Brain microvascular endothelial cell (primary cell): Measurements from ENCODE around the gene IL2RG.

Source experiments
- DNase-seq: peaks from one replicate; pipeline ENCODE4 v3.0.0-alpha.2; 2020
- H3K27ac ChIP-seq: fragments of 250-450 bp; sonication (Bioruptor Pico); 2 replicates; pipeline ENCODE4 v1.5.1; 2020; ENCODE audit warnings: mild to moderate bottlenecking, moderate library complexity
- H3K27me3 ChIP-seq: fragments of 250-450 bp; sonication (Bioruptor Pico); replicated peaks from 2 replicates; pipeline ENCODE4 v1.5.1; 2020; ENCODE audit warnings: mild to moderate bottlenecking
- H3K36me3 ChIP-seq: fragments of 250-450 bp; sonication (Bioruptor Pico); replicated peaks from 2 replicates; pipeline ENCODE4 v1.5.1; 2020; ENCODE audit warnings: mild to moderate bottlenecking
- H3K4me3 ChIP-seq: 2 replicates; pipeline ENCODE4 v1.5.1; 2011; ENCODE audit warnings: low read depth, mild to moderate bottlenecking, control low read depth, low read length, moderate library complexity
- CTCF ChIP-seq: IDR thresholded peaks from 2 replicates; pipeline ENCODE4 v1.5.1; 2011; ENCODE audit warnings: low read depth, mild to moderate bottlenecking, moderate library complexity, low read length, control low read depth, inconsistent platforms; ENCODE audit errors: missing control alignments
- in situ Hi-C: cut with HindIII; loops from 2 replicates; pipeline ENCODE4 v1.10.0; 2017; ENCODE audit warnings: low sequenced_read_pairs, low pct_ligation_motif_present

The IL2RG gene

GRCh38 chrX:71117358-71117757, 6.0 kb upstream of the IL2RG start:
- TF ChIP-seq CTCF, result no peak
- H3K36me3 ChIP-seq, result peaks cover 4% of the 10 kb centered on the region
- no peaks in the 10 kb centered on the region for H3K27me3 ChIP-seq
- H3K4me3 ChIP-seq, result no peak overlapping the region
- in situ Hi-C loops, result no loop called here
- H3K27ac ChIP-seq, result no peak overlapping the region
- DNase-seq, result no peak

GRCh38 chrX:71111921-71112431, 599 bp upstream of the IL2RG start:
- no peaks in the 10 kb centered on the region for H3K36me3 ChIP-seq
- no peak for DNase-seq
- no peak overlapping the region for H3K27ac ChIP-seq
- no peak for TF ChIP-seq CTCF
- H3K4me3 ChIP-seq, result no peak overlapping the region
- H3K27me3 ChIP-seq, result no peaks in the 10 kb centered on the region
- in situ Hi-C loops, result no loop called here

- no peak for DNase-seq
- in situ Hi-C loops, result no loop called here
- Histone ChIP-seq H3K36me3 (no peaks in the 10 kb centered on the region), H3K4me3 (no peak overlapping the region), H3K27me3 (no peaks in the 10 kb centered on the region), H3K27ac (no peak overlapping the region)
- no peak for TF ChIP-seq CTCF
Measured at GRCh38 chrX:71109051-71109450, 2.3 kb downstream of the IL2RG start.

- in situ Hi-C loops, result no loop called here
- no peak for DNase-seq
- Histone ChIP-seq H3K27me3 (no peaks in the 10 kb centered on the region), H3K4me3 (no peak overlapping the region), H3K36me3 (no peaks in the 10 kb centered on the region), H3K27ac (no peak overlapping the region)
- no peak for TF ChIP-seq CTCF
Measured at GRCh38 chrX:71107762-71108360, 3.5 kb downstream of the IL2RG start.

- no peak for DNase-seq
- no peak for TF ChIP-seq CTCF
- H3K27me3 ChIP-seq, result no peaks in the 10 kb centered on the region
- no peak overlapping the region for H3K27ac ChIP-seq
- no peak overlapping the region for H3K4me3 ChIP-seq
- H3K36me3 ChIP-seq, result no peaks in the 10 kb centered on the region
- in situ Hi-C loops, result no loop called here
Measured at GRCh38 chrX:71107245-71107644, 4.1 kb downstream of the IL2RG start.

- no peak within 1 kb of the TSS for H3K4me3 ChIP-seq
- in situ Hi-C loops, result no loop called here
- H3K27me3 ChIP-seq, result no peaks in the 10 kb centered on the region
- H3K36me3 ChIP-seq, result no peaks in the 10 kb centered on the region
- no peak for DNase-seq
- TF ChIP-seq CTCF, result no peak
- no peak within 1 kb of the TSS for H3K27ac ChIP-seq
Measured at GRCh38 chrX:71106427-71106826, 5.0 kb downstream of the IL2RG start, which contains the start of gene CXorf65. Gene CXorf65 (minus strand): TSS chrX:71106740. CDS start chrX:71106556, 184 bp downstream.
